Midbrain (tissue), 1 donor: ENCODE data around the gene UGT1A9.
"Not testable (repeated sequence)": the region's sequence is repeated elsewhere in the genome, so short reads cannot be mapped to it uniquely, and the experiment has no call there.

Experiments used
- DNase-seq: peaks from one replicate; lab custom pipeline; 2025; lab: John Stamatoyannopoulos, UW

UGT1A9 gene

DNA sequence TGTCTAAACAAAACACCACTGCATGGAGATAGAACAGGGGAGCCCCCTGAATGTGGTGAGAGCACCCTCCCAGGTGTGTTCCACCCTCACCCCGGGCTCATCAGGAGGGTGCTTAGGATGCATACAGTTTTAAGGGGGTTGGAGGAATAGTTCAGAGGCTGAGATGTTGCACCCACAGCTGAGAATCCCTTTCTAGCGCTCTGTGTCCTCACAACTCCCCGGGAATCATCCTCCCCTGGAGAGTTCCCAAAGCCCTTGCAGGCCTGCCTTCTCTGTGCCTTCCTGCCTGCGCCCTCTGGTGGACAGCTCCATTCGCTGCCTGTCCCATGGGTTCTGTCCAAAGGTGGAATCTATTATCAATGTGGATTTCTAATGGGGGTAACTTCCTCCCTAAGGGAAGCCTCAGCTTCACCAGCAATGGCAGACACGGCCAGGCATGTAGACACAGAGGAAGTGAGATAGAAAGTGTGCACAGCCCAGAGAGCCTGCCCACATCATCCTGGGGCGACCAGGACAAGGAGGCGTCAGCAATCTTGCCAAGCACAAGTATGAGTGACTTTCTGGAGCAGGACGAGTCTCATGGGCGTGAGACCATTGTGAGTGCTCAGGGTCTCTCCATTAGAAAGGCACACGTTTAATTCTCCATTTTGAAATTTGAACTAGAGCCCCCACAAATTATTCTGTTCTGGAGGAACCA is 39.8 kb downstream of the UGT1A9 start:
- DNase-seq = peak; percentile 68

DNA sequence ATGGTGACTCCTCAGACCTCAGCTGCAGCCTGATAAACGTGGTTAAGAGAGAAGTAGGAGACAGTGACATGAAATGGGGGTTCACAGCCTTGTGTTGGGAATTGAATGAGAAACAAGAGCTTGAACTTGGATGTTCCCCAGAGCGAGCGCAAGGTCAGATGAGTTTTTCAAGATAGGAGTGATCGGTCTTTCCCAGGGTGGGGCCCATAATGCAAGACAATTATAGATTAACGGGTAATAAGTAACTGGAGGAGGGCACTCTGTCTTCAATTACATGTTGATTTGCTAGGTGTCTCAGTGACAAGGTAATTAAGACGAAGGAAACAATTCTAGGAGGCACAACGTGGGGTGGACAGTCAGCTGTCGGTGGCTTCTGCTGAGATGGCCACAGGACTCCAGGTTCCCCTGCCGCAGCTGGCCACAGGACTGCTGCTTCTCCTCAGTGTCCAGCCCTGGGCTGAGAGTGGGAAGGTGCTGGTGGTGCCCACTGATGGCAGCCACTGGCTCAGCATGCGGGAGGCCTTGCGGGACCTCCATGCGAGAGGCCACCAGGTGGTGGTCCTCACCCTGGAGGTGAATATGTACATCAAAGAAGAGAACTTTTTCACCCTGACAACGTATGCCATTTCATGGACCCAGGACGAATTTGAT is 41.0 kb downstream of the UGT1A9 start, which contains the start of gene UGT1A5:
UGT1A5 (plus strand) TSS at position 297 of the 651 bp plus-strand sequence; CDS start at position 382, 85 bp downstream.
- no peak for DNase-seq

- no peak for DNase-seq
These were observed 41.5 kb downstream of the UGT1A9 start for GRCh38 chr2:233713262-233713615.

- DNase-seq = no peak
These were observed 42.4 kb downstream of the UGT1A9 start for GRCh38 chr2:233714121-233714520.

- DNase-seq = no peak
These were observed 46.9 kb downstream of the UGT1A9 start, which contains the start of gene UGT1A4 for GRCh38 chr2:233718552-233718951. Gene UGT1A4 (plus strand): TSS chr2:233718736. CDS start chr2:233718821, 85 bp downstream.

- DNase-seq = no peak
These were observed 57.1 kb downstream of the UGT1A9 start, which contains the start of gene UGT1A3 for GRCh38 chr2:233728723-233729301. Gene UGT1A3 (plus strand): TSS chr2:233729042. CDS start chr2:233729127, 85 bp downstream.

DNA sequence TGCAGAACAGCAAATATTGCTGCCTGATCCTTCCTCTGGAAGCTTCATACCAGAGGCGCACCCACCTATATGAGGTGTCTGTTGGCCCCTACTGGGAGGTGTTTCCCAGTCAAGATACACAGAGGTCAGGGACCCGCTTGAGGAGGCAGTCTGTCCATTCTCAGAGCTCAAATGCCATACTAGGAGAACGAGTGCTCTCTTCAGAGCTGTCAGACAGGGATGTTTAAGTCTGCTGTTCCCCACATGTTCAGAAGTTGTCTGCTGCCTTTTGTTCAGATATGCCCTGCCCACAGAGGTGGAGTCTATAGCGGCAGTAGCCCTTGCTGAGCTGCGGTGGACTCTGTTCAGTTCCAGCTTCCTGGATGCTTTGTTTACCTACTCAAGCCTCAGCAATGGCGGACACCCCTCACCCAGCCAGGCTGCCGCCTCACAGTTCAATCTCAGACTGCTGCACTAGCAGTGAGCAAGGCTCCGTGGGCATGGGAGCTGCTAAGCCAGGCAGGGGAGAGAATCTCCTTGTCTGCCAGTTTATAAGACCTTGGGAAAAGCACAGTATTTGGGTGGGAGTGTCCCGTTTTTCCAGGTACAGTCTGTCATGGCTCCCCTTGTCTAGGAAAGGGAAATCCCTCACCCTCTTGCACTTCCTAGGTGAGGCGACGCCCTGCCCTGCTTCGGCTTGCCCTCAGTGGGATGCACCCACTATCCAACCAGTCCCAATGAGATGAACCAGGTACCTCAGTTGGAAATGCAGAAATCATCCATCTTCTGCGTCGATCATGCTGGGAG is 65.4 kb downstream of the UGT1A9 start:
- not testable (repeated sequence) for DNase-seq

- DNase-seq = no peak
These were observed 69.2 kb downstream of the UGT1A9 start for GRCh38 chr2:233740870-233741269.

DNA sequence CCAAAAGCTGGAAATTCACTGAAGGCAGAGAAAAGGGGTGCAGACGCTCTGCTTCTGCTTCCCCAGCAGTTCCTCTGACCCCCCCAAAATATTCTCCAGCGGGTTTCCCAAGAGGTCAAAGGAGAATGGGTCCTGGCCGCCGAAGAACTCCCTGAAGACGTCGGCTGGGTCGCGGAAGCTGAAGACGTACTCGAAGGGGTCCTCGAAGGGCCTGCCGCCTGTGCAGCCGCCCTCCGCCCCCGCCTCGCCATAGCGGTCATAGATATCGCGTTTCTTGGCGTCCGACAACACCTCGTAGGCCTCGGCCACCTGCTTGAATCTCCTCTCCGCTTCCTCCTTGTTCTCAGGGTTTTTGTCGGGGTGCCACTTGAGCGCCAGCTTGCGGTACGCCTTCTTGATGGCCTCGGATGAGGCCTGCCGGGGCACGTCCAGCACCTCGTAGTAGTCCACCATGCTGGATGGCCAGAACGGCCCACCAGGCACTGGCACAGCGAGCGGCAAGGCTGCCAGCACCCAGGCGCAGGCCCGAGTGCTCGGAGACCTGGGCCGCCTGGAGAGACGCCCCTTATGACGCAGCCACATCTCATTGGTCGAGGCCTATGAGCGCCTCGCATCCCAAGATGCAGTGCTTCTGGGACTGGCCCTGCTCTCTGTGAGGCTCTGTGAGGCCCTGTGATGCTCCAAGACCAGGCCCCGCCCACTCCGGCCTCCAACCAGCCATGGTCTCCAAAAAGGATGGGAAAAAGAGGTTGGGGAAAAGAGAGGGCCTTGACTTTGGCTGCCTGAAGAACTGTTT is 72.0 kb downstream of the UGT1A9 start:
- DNase-seq = no peak

GRCh38 chr2:233745073-233745755 is 73.5 kb downstream of the UGT1A9 start:
- DNase-seq = no peak

DNA sequence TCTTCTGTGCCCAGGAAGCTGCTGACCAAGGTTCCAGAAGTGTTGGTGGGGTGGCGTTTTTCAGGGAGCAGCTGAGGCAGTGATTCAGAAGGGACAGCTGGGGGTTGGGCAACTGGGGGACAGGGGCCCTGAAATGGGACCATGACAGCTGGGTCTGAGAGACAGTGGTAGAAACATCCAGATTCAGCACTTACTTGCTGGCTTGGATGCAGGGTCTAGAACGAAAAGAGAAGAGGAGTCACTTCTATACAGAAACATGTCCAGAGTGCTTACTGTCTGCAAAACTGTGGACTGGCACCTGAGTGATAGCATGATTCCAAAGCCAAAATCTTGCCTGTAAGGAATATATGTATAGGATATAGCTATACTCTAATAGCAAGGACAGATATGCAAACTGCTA is 74.1 kb downstream of the UGT1A9 start:
- not testable (repeated sequence) for DNase-seq

GRCh38 chr2:233746475-233747282 is 75.0 kb downstream of the UGT1A9 start:
- no peak for DNase-seq

DNA sequence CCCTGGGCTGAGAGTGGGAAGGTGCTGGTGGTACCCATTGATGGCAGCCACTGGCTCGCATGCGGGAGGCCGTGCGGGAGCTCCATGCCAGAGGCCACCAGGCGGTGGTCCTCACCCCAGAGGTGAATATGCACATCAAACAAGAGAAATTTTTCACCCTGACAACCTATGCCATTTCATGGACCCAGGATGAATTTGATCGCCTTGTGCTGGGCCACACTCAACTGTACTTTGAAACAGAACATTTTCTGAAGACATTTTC is 75.5 kb downstream of the UGT1A9 start:
- DNase-seq = no peak

- DNase-seq = not testable (repeated sequence)
These were observed 79.0 kb downstream of the UGT1A9 start for GRCh38 chr2:233750689-233751088.

DNA sequence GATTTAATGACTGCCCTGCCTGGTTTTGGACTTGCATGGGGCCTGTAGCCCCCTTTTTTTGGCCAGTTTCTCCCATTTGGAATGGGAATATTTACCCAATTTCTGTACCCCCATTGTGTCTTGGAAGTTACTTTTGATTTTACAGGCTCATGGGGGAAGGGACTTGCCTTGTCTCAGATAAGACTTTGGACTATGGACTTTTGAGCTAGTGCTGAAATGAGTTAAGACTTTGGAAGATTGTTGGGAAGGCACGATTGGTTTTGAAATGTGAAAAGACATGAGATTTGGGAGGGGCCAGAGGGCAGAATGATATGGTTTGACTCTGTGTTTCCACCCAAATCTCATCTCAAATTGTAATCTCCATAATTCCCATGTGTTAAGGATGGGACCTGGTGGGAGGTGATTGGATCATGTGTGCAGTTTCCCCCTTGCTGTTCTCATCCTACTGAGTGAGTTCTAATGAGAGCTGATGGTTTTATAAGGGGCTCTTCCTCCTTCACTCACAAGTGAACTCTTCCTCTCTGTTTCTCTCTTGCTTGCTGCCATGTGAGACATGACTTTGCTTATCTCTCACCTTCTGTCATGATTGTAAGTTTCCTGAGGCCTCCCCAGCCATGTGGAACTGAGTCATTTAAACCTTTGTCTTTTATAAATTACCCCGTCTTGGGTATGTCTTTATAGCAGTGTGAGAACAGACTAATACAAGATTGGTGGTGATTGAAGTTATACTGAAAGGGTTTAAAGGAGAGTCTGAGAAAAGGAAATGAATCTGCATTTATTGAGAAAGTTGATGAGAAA is 79.7 kb downstream of the UGT1A9 start:
- not testable (repeated sequence) for DNase-seq

DNA sequence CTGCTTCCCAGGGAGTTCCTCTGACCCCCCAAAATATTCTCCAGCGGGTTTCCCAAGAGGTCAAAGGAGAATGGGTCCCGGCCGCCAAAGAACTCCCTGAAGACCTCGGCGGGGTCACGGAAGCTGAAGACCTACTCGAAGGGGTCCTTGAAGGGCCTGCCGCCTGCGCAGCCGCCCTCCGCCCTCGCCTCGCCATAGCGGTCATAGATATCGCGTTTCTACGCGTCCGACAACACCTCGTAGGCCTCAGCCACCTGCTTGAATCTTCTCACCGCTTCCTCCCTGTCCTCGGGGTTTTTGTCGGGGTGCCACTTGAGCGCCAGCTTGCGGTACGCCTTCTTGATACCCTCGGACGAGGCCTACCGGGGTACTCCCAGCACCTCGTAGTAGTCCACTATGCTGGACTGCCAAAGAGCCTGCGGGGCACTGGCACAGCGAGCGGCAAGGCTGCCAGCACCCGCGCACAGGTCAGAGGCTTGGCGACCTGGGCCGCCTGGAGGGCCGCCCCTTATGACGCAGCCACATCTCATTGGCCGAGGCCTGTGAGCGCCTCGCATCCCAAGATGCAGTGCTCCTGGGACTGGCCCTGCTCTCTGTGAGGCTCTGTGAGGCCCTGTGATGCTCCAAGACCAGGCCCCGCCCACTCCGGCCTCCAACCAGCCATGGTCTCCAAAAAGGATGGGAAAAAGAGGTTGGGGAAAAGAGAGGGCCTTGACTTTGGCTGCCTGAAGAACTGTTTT is 83.3 kb downstream of the UGT1A9 start:
- DNase-seq = no peak

GRCh38 chr2:233756429-233757081 is 84.9 kb downstream of the UGT1A9 start:
- DNase-seq = no peak

DNA sequence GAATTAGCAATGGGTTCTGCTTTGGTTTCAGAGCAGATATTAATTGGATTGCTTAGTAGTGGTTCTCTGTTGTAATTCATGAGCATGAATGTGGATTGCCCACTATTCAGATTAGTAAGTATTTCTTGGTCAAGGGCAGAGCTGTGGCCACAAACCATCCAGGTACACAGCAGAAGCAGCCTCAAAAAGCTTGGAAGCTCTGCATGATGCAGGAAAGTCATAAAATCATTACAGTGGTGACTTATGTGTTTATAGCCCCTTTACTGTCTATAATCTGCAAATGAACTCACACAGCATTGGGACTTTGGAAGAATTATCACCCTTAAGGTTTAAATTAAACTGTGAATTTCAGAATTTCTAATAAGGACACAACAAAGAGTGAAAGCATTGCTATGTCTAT is 86.4 kb downstream of the UGT1A9 start:
- DNase-seq = no peak
